Liver (tissue), 9 donors: ENCODE measurements around the gene HTR3E. TPM values are rescaled to one million over a fixed set of nuclear protein-coding genes. Genes with fewer than 3 reads are reported as not detected.
"Not testable (repeated sequence)": the region's sequence is repeated elsewhere in the genome, so short reads cannot be mapped to it uniquely, and the experiment has no call there.

ENCODE experiments used
- DNase-seq: peaks from one replicate; pipeline ENCODE4 v3.0.0-alpha.2; 2017; ENCODE audit warnings: low spot score
- H3K27ac ChIP-seq, 2 donors: one replicate each; pipeline ENCODE4 v1.7.0; 2013; ENCODE audit warnings: inconsistent platforms in 2 of 2, low read length in 2 of 2, control low read depth in 1 of 2, low read depth in 1 of 2, mild to moderate bottlenecking in 1 of 2
- H3K27me3 ChIP-seq, 4 donors: one replicate each; pipeline versions ENCODE4 v1.6.1 to v1.7.0; 2013; ENCODE audit warnings: low read length in 3 of 4, inconsistent platforms in 1 of 4, mild to moderate bottlenecking in 1 of 4, moderate library complexity in 1 of 4; ENCODE audit not compliant: control insufficient read depth in 4 of 4, insufficient read depth in 4 of 4
- H3K36me3 ChIP-seq, 4 donors: one replicate each; pipeline versions ENCODE4 v1.6.1 to v1.7.0; 2013; ENCODE audit warnings: low read length in 3 of 4, mild to moderate bottlenecking in 3 of 4, low read depth in 1 of 4, moderate library complexity in 1 of 4; ENCODE audit not compliant: control insufficient read depth in 4 of 4, insufficient read depth in 3 of 4
- H3K4me1 ChIP-seq, 4 donors: one replicate each; pipeline versions ENCODE4 v1.6.1 to v1.7.0; 2013; ENCODE audit warnings: low read length in 3 of 4, mild to moderate bottlenecking in 3 of 4, moderate library complexity in 1 of 4; ENCODE audit not compliant: control insufficient read depth in 4 of 4, insufficient read depth in 4 of 4
- H3K4me3 ChIP-seq, 3 donors: one replicate each; pipeline versions ENCODE4 v1.6.1 to v1.7.0; 2013; ENCODE audit warnings: low read length in 3 of 3, control low read depth in 1 of 3, low read depth in 1 of 3, mild to moderate bottlenecking in 1 of 3
- H3K9ac ChIP-seq, 2 donors: one replicate each; pipeline ENCODE4 v1.7.0; 2013; ENCODE audit warnings: low read length in 2 of 2, mild to moderate bottlenecking in 2 of 2, moderate library complexity in 2 of 2, control low read depth in 1 of 2, low read depth in 1 of 2
- H3K9me3 ChIP-seq, 4 donors: one replicate each; pipeline versions ENCODE4 v1.6.1 to v1.7.0; 2013; ENCODE audit warnings: low read length in 3 of 4; ENCODE audit not compliant: control insufficient read depth in 4 of 4
- ATF3 ChIP-seq: IDR thresholded peaks from 2 replicates; pipeline ENCODE4 v1.6.1; 2016; ENCODE audit warnings: antibody characterized with exemption
- CTCF ChIP-seq: fragments of 150-350 bp; IDR thresholded peaks from 2 replicates; pipeline ENCODE4 v1.5.1; 2017; ENCODE audit warnings: improper control_type of control experiment, low read depth, low read length; ENCODE audit not compliant: missing input control
- EGR1 ChIP-seq, 2 donors: IDR thresholded peaks; 2 replicates each; pipeline ENCODE4 v1.6.1; 2016 to 2018; ENCODE audit warnings: antibody characterized with exemption in 2 of 2, low read depth in 2 of 2
- FOXA1 ChIP-seq: IDR thresholded peaks from 2 replicates; pipeline ENCODE4 v1.6.1; 2016; ENCODE audit warnings: antibody characterized with exemption
- FOXA2 ChIP-seq: IDR thresholded peaks from 2 replicates; pipeline ENCODE4 v1.6.1; 2016; ENCODE audit warnings: antibody characterized with exemption
- HNF4G ChIP-seq: IDR thresholded peaks from 2 replicates; pipeline ENCODE4 v1.6.1; 2016; ENCODE audit warnings: antibody characterized with exemption
- JUND ChIP-seq, 2 donors: IDR thresholded peaks; 2 replicates each; pipeline ENCODE4 v1.6.1; 2016; ENCODE audit warnings: antibody characterized with exemption in 2 of 2
- NR2F2 ChIP-seq: IDR thresholded peaks from 2 replicates; pipeline ENCODE4 v1.6.1; 2016; ENCODE audit warnings: antibody characterized with exemption
- RAD21 ChIP-seq, 2 donors: IDR thresholded peaks; 2 replicates each; pipeline ENCODE4 v1.6.1; 2016; ENCODE audit warnings: antibody characterized with exemption in 2 of 2, mild to moderate bottlenecking in 2 of 2
- REST ChIP-seq: IDR thresholded peaks from 2 replicates; pipeline ENCODE4 v1.6.1; 2016; ENCODE audit warnings: antibody characterized with exemption, mild to moderate bottlenecking
- RXRA ChIP-seq, 2 donors: IDR thresholded peaks; 2 replicates each; pipeline ENCODE4 v1.6.1; 2017 to 2018; ENCODE audit warnings: antibody characterized with exemption in 2 of 2, mild to moderate bottlenecking in 1 of 2
- SP1 ChIP-seq: IDR thresholded peaks from 2 replicates; pipeline ENCODE4 v1.6.1; 2018; ENCODE audit warnings: antibody characterized with exemption, mild to moderate bottlenecking
- TAF1 ChIP-seq: conservative IDR thresholded peaks from 2 replicates; pipeline ENCODE4 v1.6.1; 2016; ENCODE audit warnings: antibody characterized with exemption, mild to moderate bottlenecking
- YY1 ChIP-seq: IDR thresholded peaks from 2 replicates; pipeline ENCODE4 v1.6.1; 2016; ENCODE audit warnings: antibody characterized with exemption, mild to moderate bottlenecking
- WGBS: extraction: QIAGEN DNeasy Blood & Tissue Kit; methylation state at CpG from one replicate; pipeline ENCODE4 v1.1.7; 2013; 5-methylcytosine and 5-hydroxymethylcytosine counted together
- polyA plus RNA-seq, 2 donors: library from polyadenylated mRNA; stranded (reverse) in 1 of 2; unstranded in 1 of 2; fragments of 200-250 nt in 1 of 2; fragments of >200 nt in 1 of 2; fragmentation: Nextera tagmentation in 1 of 2; extraction: Ambion mirVana in 1 of 2; gene quantifications; one replicate each; pipeline versions ENCODE4 v1.2.1 to v1.2.3, GENCODE V29; 2013 to 2015
- total RNA-seq, 2 donors: library from RNA; depleted of rRNA; stranded (reverse); fragments of >200 nt; gene quantifications; one replicate each; pipeline ENCODE4 v1.2.3, GENCODE V29; 2014
- donor health status: healthy.
- donor health status: healthy.
- donor health status: healthy.
- donor health status: healthy.
- donor health status: healthy.

HTR3E gene
- total and polyA plus RNA-seq, 4 donors = not detected

- no peak for TF ChIP-seq CTCF
- TF ChIP-seq SP1 = no peak
- no peak for TF ChIP-seq FOXA1
These were observed 19.2 kb downstream of the HTR3E start (continued) for GRCh38 chr3:184116017-184116416.

- DNase-seq = no peak
- H3K4me3 ChIP-seq = no peak overlapping the region
- H3K4me1 ChIP-seq = no peaks in the 10 kb centered on the region
- no peak overlapping the region for H3K9ac ChIP-seq
- no peak overlapping the region for H3K27ac ChIP-seq
- 94% methylated on average over 6 of the region's 6 CpGs for WGBS
- no peak for TF ChIP-seq YY1
- no peak for TF ChIP-seq TAF1
- no peak for TF ChIP-seq FOXA1
- TF ChIP-seq SP1 = no peak
- no peak for TF ChIP-seq JUND (IDR thresholded peaks at IDR 0.05)
- no peak for TF ChIP-seq RXRA (IDR thresholded peaks at IDR 0.05)
- TF ChIP-seq NR2F2 = no peak
- no peak for TF ChIP-seq FOXA2
- H3K36me3 ChIP-seq = no peaks in the 10 kb centered on the region
- H3K27me3 ChIP-seq = no peaks in the 10 kb centered on the region
- no peaks in the 10 kb centered on the region for H3K9me3 ChIP-seq
These were observed 20.8 kb downstream of the HTR3E start for GRCh38 chr3:184117636-184118035.

GRCh38 chr3:184121031-184121430 lies 24.2 kb downstream of the HTR3E start:
- H3K4me3 ChIP-seq, H3K27ac ChIP-seq, H3K9me3 ChIP-seq, H3K4me1 ChIP-seq, H3K27me3 ChIP-seq, H3K9ac ChIP-seq, H3K36me3 ChIP-seq, DNase-seq: not testable (repeated sequence)
- 88% methylated on average over 8 of the region's 8 CpGs for WGBS

GRCh38 chr3:184126006-184126405 lies 29.1 kb downstream of the HTR3E start:
- no peak for TF ChIP-seq YY1
- TF ChIP-seq FOXA1 = no peak
- no peak for TF ChIP-seq EGR1 (IDR thresholded peaks at IDR 0.05; ENCODE audit: low read depth in 2 of 2)
- no peak for TF ChIP-seq JUND (IDR thresholded peaks at IDR 0.05)
- no peak for TF ChIP-seq ATF3
- no peak for TF ChIP-seq REST
- no peak for TF ChIP-seq CTCF
- TF ChIP-seq NR2F2 = no peak
- TF ChIP-seq RAD21 (IDR thresholded peaks at IDR 0.05) = no peak
- TF ChIP-seq HNF4G = no peak
- no peak for TF ChIP-seq SP1
- no peak for TF ChIP-seq RXRA (IDR thresholded peaks at IDR 0.05)
- TF ChIP-seq TAF1 = no peak
- H3K27ac ChIP-seq = no peak overlapping the region
- no peaks in the 10 kb centered on the region for H3K36me3 ChIP-seq
- WGBS = 86% methylated on average over 3 of the region's 3 CpGs
- H3K4me3 ChIP-seq = no peak overlapping the region
- H3K4me1 ChIP-seq = peaks cover 0 to 5% (median 0%) of the 10 kb centered on the region in 4 donors
- no peak for DNase-seq
- no peak overlapping the region for H3K9ac ChIP-seq
- H3K9me3 ChIP-seq = no peaks in the 10 kb centered on the region
- H3K27me3 ChIP-seq = no peaks in the 10 kb centered on the region
